ENCODE results near the gene CASP10. TPM values are rescaled to one million over a fixed set of nuclear protein-coding genes. Genes with fewer than 3 reads are reported as not detected.
A peak's percentile ranks its signal among the peaks of the same experiment; 100 is the strongest.

CASP10 gene
- polyA plus RNA-seq, 4 donors = 7.3 to 8.8 (median 7.8) TPM

DNA sequence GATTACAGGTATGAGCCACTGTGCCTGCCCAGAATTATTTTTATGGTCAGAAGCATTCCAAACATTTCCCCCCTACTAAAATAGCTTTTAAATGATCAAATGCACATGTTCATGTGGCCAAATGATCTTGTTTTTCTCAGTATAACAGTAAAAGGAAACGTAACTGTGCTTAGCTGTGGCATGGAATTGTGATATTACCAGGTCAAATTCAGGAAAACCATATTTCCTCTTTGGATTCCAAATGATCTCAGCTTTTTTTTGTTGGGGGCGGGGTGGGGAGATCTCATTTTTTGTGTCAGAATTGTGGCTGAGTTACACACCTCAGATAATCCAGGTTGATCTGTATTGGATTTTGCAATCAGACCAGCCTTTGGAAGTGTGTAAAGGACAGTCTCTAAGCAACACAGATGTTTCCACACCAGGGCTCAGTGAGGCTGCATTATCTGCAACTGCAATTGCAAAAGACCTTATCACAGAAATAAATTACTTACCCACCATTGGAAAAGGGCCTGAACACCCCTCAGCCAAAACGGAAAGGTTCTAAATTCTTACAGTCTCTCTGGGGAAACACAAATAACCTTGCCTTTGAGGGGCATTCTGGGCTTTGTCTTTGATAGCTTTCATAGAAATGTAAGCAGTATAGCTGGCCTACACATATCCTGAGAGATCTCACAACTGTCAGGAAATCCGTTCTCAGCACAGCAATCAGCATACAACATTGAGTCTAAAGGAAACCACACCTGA is 8.4 kb downstream of the CASP10 start:
- DNase-seq (ENCODE audit: low read depth in 4 of 4, low spot score in 3 of 4) = peak in 1 of 4 donors; percentile 25

DNA sequence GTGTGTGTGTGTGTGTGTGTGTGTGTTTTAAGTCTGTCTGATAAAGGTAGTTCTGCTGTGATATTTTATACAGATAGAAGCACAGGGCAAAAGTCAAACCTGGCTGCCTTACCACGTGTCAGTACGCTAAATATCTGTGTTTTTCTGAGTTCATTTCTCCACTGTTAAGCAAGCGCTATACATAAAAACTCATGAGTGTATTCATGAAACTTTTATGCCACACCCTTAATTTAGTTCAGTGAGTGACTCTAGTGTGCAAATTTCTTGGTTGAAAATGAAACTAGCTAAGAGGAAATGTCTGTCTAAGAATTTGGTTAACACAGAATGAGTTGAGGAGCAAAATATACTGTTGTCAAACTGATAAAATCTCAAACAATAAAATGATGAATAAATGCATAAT is 11.2 kb downstream of the CASP10 start:
- no peak for DNase-seq (ENCODE audit: low read depth in 4 of 4, low spot score in 3 of 4)

DNA sequence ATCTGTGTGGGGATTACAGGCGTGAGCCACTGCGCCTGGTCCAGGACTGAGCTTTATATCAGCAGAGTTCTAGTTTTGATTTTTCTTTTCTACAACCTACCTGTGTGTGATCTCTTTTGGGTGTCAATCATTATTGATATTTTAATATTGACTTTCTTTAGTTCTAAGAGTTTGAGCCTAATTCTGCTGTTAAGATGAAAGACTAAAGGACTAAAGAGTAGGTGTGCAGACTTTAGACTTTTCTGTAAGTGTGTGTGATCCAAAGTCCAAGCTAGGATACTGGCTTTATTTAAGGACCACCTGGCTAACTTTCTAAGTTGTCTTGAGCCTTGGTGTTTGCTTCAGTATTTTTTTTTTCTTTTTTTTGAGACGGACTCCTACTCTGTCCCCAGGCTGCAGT is 12.4 kb downstream of the CASP10 start:
- no peak for DNase-seq (ENCODE audit: low read depth in 4 of 4, low spot score in 3 of 4)

DNA sequence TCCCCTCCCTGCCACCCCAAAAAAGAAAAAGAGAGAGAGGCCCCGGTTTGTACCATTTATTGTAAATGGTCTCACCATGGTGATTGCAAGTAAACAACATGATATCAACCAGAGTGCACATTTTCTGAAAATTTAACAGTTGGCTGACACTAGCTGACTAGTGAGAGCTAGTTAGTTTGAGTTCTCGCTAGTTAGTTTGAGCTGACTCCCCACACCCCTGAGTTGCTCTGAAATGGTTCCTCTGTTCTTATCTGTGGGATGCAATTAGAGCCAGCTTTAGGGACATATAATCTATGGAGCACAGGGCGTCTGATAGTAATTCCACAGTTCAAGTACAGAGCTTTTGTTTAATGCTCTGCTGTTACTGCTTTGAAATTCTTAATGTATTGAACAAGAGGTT is 13.1 kb downstream of the CASP10 start:
- DNase-seq (ENCODE audit: low read depth in 4 of 4, low spot score in 3 of 4) = no peak

DNA sequence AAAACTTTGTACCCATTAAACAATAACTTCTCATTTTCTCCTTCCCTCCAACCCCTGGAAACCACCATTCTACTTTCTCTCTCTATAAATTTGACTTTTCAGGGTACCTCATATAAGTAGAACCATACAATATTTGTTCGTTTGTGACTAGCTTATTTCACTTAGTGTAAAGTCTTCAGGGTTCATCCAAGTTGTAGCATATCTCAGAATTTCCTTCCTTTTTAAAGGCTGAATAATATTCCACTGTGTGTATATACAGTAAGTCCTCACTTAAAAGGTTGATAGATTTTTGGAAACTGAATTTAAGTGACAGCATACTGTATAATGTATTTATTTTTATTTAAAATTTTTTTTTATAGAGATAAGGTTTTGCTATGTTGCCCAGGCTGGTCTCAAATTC is 13.9 kb downstream of the CASP10 start:
- no peak for DNase-seq (ENCODE audit: low read depth in 4 of 4, low spot score in 3 of 4)

DNA sequence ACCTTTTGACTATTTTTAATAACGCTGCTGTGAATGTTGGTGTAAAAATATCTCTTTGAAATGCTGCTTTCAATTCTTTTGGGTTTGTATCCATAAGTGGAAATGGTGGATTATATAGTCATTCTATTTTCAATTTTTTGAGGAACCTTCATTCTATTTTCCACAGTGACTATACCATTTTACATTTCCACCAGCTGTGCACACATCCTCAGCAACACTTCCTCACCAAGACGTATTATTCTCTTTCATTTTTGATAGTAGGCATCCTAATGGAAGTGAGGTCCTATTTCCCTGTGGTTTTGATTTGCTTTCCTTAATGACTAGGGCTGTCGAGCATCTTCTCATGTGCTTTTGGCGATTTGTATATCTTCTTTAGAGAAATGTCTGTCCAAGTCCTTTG is 14.8 kb downstream of the CASP10 start:
- no peak for DNase-seq (ENCODE audit: low read depth in 4 of 4, low spot score in 3 of 4)

DNA sequence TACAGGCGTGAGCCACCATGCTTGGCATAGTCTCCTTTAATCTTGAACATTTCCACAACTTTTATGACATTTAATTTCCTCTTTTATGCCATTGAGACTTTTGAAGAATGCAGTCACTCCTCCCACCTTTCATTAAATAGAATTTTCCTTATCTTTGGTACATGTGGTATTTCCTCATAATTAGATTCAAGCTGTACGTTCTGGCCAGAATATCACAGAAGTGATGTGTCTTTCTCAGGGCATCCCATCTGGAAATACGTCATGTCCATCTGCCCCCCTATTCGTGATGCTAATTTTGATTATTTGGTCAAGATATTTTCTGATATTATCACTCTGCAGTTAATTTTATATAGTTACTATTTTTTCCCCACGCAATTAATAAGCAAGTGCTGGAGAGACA is 16.9 kb downstream of the CASP10 start:
- DNase-seq (ENCODE audit: low read depth in 4 of 4, low spot score in 3 of 4) = no peak

DNA sequence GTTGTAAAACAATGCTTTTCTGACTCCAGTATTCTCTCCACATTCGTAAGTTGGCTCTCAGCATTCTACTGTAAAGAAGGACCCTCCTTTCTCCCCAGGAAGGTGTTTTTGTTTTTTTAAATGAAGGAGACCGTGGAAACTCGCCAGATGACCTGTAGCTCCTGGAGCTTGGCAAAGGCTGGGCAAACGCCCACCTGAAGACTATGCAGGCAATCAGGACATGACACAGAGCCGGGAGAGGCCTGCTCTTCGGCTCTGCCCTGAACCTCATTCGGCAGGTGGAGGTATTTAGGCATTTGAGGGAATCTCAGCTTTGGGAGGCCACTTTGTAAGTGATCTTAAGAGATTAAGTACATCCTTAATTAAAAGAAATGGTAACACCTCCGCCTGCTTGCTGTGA is 17.4 kb downstream of the CASP10 start:
- no peak for DNase-seq (ENCODE audit: low read depth in 4 of 4, low spot score in 3 of 4)

DNA sequence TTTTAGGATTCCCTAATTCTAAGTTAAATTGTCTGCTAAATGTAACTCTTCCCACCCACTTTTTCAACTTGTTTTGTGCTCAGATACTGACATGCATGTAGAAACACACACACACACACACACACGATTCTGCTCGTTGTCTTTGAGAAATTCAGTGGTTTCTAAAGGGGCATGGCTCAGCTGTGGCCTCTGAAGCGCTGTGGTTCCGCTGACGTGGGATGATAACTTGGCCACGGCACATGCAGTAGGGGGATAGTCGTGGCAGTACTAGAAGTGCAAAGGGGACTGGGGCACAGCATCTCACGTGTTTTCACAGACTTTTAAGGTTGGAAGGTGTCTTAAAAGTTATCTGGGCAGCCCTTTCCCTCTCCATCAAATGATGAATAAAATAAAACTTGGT is 18.4 kb downstream of the CASP10 start:
- no peak for DNase-seq (ENCODE audit: low read depth in 4 of 4, low spot score in 3 of 4)

DNA sequence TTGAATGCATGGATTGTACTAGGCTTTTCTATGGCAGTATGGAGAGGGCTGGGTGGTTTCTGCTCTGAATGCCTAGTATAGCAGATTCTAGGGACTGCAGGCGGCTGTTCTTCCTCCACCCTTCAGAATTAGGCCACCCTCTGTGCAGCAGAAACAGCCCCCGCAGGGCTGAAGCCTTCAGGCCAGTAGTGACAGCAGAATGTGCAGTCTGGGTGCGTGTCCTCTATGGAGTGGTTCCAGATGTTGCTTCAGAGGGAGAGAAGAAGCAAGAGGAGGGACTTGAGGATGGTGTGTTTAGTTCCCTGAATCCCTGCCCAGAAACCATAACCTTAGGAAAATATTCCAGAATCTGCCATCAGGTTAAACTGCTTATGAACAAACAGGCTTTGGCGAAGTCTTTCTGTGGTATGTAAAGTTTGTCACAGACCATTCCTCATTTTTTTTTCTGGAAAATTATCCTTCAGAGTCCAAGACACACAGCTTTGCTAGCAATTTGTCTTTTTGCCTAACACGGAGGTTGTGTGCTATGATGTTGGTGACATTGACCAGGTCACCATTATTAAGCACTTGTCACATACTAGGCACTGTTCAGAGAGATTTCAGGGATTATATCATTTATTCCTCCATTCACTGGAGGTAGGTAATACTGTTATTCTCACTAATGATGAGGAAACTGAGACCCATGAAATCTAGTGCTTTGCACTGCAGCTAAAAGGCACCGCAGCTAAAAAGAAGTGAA is 21.1 kb downstream of the CASP10 start:
- DNase-seq (ENCODE audit: low read depth in 4 of 4, low spot score in 3 of 4) = peak in 3 of 4 donors; percentile 56 to 73 (median 62)

DNA sequence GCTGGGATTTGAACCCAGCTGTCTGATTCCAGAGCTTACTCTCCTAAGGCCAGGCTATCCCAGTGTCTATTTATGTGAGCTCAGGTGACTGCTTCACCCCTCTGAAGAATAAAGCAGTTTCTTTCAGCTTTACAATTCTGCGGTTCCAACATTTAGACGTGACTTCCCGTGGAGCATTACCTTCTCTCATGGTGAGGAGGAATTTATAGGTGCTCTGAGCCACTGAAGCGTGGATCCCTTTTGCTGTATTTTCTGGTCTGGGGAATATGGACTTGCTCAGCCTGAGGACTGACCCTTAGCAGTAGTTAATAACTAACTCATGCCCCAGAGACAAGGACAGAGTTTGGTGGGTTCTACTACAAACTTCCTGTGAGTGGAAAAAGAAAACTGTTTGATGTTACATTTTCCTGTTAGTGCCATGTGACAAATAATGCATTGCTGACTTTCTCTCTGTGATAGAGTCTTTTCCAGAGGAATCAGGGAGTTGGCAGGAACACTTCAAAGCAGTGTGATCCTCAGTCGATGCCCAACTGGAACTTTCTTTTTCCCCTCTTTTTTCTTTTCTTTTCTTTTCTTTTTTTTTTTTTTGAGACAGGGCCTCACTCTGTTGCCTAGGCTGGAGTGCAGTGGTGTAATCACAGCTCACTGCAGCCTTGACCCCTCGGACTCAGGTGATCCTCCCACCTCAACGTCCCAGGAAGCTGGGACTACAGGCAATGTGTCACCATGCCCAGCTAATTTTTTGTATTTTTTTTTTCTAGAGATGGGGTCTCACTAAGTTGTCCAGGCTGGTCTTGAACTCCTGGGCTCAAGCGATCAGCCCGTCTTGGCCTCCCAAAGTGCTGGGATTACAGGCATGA is 21.9 kb downstream of the CASP10 start:
- peak in 2 of 4 donors; percentile 47 to 59 for DNase-seq (ENCODE audit: low read depth in 4 of 4, low spot score in 3 of 4)

DNA sequence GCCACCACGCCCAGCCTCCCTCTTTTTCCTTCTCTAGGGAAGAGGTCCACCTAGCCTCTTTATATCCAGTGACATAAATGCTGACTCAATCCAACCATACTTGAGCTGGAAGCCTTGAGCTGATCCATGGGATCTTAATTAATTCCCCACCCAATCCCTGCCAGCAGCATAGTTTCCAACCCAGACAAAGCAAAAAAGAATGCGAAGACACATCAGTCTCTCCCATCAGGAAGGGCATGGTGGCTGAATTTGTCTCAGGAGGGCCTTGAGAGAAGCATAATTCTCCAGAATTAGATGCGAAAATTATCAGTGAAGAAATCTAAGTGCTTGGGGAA is 22.5 kb downstream of the CASP10 start:
- no peak for DNase-seq (ENCODE audit: low read depth in 4 of 4, low spot score in 3 of 4)

DNA sequence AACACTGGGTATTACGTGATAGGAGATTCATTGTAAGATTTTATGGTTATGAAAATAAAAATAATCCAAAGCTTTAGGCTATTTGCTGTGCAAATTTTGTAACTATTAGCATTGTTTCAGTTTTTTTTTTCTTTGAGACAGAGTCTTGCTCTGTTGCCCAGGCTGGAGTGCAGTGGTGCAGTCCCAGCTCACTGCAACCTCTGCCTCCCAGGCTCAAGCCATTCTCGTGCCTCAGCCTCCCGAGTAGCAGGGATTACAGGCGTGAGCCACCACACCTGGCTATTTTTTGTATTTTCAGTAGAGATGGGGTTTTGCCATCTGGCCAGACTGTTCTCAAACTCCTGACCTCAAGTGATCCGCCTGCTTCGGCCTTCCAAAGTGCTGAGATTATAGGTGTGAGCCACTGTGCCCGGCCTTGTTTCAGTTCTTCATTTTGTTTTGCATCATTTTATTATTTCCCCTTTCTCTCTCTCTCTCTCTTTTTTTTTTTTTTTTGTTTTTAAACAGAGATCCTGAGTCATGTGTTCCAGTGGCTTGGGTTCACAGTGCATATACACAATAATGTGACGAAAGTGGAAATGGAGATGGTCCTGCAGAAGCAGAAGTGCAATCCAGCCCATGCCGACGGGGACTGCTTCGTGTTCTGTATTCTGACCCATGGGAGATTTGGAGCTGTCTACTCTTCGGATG is 25.8 kb downstream of the CASP10 start:
- DNase-seq (ENCODE audit: low read depth in 4 of 4, low spot score in 3 of 4) = no peak

DNA sequence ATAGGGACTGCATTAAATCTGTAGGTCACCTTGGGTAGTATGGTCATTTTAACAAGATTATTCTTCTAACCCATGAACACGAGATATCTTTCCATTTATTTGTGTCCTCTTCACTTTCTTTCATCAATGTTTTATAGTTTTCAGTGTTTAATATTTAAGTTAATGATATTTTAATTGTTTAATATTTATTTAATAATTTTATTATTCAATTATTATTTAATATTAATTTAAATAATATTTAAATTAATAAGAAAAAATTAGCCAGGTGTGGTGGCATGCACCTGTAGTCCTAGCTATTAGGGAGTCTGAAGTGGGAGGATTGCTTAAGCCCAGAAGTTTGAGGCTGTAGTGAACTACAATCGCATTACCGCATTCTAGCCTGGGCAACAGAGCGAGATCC is 33.0 kb downstream of the CASP10 start:
- DNase-seq (ENCODE audit: low read depth in 4 of 4, low spot score in 3 of 4) = no peak

DNA sequence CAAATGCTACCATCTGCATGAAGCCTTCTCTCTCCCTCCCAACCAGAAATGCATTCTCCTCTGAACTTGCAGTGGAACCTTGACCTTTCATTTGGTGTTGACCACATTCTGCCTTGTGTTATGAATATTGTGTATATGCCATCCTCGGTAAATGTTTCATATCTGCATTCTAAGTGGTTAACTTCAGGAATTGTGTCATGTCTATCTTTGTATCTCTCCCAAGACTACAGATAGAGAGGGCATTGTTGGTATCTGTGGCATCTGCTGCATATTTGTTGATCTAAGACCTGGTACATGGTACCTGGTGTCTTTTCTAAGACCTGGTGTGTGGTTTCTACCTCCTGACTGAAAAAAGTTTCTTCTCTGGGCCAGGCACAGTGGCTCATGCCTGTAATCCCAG is 34.0 kb downstream of the CASP10 start:
- DNase-seq (ENCODE audit: low read depth in 4 of 4, low spot score in 3 of 4) = no peak

DNA sequence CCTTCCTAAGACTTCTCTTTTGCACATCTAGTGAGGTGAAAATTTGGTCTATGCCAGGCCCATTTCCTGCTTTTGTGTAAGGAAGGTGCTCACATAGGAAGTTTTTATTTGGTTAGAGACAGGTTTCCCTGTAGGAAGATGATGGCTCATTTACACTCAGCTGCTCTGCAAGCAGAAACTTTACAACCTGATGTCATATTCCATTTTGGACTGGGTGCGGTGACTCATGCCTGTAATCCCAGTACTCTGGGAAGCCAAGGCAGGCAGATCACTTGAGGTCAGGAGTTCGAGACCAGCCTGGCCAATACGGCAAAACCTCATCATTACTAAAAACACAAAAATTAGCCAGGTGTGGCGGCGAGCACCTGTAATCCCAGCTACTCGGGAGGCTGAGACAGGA is 35.8 kb downstream of the CASP10 start:
- no peak for DNase-seq (ENCODE audit: low read depth in 4 of 4, low spot score in 3 of 4)

DNA sequence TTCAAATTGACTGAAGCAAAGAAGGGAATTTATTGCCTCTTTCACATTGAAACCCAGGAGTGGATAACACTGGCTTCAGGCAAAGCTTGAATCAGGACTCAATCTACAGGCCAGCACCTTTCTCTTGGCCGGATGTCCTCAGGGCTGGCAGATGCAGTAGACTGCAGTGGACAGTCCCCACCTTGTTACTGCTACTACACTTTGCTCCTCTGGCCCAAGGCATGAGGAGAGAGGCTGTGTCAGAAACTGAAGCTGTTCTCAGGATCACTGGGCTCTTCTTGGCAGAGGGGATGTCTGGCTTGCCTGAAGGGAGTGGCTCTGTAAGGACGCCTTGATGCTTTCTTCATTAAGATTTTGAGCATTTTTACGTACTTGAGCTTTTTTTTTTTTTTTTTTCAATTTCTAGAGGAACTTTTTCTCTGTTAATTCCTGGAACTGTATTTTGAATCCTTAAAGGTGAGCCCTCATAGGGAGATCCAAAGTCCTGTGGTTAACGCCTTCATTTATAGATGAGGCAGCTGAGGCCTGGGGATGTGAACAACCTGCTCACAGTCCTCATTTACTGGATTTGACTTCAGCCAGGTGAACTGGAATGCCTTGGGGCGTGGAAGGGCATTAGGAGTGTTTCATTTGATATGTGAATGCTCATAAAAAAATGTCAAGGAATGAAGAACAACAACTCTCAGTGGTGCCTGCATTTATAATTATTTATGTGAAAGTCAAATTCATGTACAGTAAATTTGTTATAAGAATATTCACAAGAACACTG is 36.6 kb downstream of the CASP10 start:
- no peak for DNase-seq (ENCODE audit: low read depth in 4 of 4, low spot score in 3 of 4)

DNA sequence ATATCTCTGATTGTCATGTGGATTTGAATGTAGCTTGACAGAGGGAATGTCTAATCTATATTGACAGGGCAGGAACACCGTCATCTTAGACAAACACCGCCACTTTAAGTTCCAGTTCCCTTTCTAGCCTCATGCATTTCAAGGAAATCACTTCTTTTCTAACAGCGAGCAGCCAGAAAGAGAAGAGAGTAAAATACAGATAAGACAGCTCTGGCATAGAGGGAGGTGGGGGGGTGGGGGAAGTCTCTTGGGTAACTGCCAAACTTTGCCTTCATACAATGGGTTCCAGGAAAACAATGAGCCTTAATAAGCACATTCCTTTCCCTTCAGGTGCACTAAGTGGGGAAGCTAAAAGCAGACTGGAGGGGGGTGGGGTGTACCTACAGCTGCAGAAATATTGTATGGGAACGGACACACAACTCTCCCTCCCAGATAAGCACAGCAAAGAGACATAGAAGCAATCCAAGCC is 37.2 kb downstream of the CASP10 start:
- no peak for DNase-seq (ENCODE audit: low read depth in 4 of 4, low spot score in 3 of 4)

DNA sequence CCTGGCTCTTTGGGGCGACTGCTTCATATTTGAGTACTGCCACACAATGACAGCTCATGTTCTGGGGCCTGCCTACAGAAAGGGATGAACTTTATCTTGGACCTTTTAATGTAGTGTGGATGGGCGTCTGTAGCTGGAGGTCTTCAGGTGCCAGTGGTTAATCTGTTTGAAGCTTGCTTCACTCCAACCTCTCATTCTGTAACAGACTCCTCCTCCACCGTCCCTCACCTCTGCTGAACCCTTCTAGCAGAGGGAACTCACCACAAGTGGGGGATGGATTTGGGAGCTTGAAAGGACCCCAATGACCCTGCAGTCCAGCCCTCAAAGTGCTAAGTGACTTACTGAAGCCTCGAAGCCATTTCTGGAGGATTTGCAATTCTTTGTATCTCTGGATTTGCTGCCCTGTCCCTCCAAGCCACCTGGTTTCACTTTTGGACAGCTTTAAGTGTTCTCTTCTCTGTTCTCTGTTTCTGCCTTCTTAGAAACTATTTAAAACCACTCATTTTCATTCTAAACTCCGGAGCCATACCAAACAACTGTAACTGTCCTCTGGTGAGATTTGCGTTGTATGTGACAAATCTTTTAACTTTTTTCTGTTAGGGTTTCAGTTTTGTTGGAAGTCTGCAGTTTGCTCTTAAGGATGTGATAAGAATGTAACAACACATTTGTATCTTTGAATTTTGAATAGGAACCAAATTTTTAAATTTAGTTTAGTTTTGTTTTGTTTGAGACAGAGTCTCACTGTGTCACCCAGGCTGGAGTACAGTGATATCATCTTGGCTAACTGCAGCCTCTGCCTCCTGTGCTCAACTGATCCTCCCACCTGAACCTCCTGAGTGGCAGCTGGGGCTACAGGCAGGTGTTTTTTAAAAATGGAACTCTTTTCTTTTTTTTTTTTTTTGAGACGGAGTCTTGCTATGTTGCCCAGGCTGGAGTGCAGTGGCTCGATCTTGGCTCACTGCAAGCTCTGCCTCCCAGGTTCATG is 40.4 kb downstream of the CASP10 start:
- no peak for DNase-seq (ENCODE audit: low read depth in 4 of 4, low spot score in 3 of 4)

All from right renal pelvis (tissue), 4 donors.